Tibial nerve (tissue), 4 donors: ENCODE measurements around the gene CFAP20DC. TPM values are rescaled to one million over a fixed set of nuclear protein-coding genes. Genes with fewer than 3 reads are reported as not detected.

Experiments
- DNase-seq, 2 donors: peaks; one replicate each; pipeline ENCODE4 v3.0.0-alpha.2; 2019; ENCODE audit warnings: low spot score in 2 of 2
- H3K27ac ChIP-seq, 4 donors: fragments of 200-600 bp; sonication (generic) in 3 of 4; one replicate each; pipeline ENCODE4 v1.5.1; 2017 to 2019; ENCODE audit warnings: mild to moderate bottlenecking in 1 of 4
- H3K27me3 ChIP-seq, 2 donors: fragments of 200-600 bp; sonication (generic) in 1 of 2; one replicate each; pipeline versions ENCODE4 v1.5.1 to v1.6.0; 2017 to 2019
- H3K36me3 ChIP-seq, 3 donors: fragments of 200-600 bp; sonication (generic); one replicate each; pipeline ENCODE4 v1.5.1; 2018 to 2019
- H3K4me1 ChIP-seq, 4 donors: fragments of 200-600 bp; sonication (generic) in 3 of 4; one replicate each; pipeline ENCODE4 v1.5.1; 2017 to 2019
- H3K4me3 ChIP-seq, 4 donors: fragments of 200-600 bp; sonication (generic) in 3 of 4; one replicate each; pipeline ENCODE4 v1.5.1; 2017 to 2019; ENCODE audit warnings: mild to moderate bottlenecking in 1 of 4, moderate library complexity in 1 of 4
- H3K9me3 ChIP-seq, 4 donors: fragments of 200-600 bp; sonication (generic) in 3 of 4; one replicate each; pipeline ENCODE4 v1.5.1; 2017 to 2019
- CTCF ChIP-seq, 5 experiments: fragments of 200-600 bp in 3 of 5; fragments of 450-650 bp in 2 of 5; sonication (generic) in 3 of 5; IDR thresholded peaks; one replicate each; pipeline ENCODE4 v1.5.1; 2016 to 2019; ENCODE audit warnings: antibody characterized with exemption in 5 of 5, mild to moderate bottlenecking in 3 of 5, moderate library complexity in 2 of 5
- EP300 ChIP-seq, 2 donors: sonication (generic); formaldehyde crosslinking; IDR thresholded peaks; one replicate each; pipeline ENCODE4 v1.6.1; 2017; ENCODE audit warnings: antibody characterized with exemption in 2 of 2, mild to moderate bottlenecking in 1 of 2
- POLR2A ChIP-seq, 2 donors: fragments of 450-650 bp; IDR thresholded peaks; one replicate each; pipeline ENCODE4 v1.6.1; 2017; ENCODE audit warnings: antibody characterized with exemption in 2 of 2, mild to moderate bottlenecking in 2 of 2, moderate library complexity in 2 of 2
- WGBS, 2 donors: methylation state at CpG; one replicate each; pipeline ENCODE4 v1.1.5; 2018; 5-methylcytosine and 5-hydroxymethylcytosine counted together
- total RNA-seq, 4 donors: library from RNA; depleted of rRNA; stranded (reverse); fragments of >200 nt; gene quantifications; one replicate each; pipeline ENCODE4 v1.1.0, GENCODE V29; 2016

CFAP20DC gene
- total RNA-seq, 4 donors from 2014 or later = 1.3 to 2.0 (median 1.7) TPM

GRCh38 chr3:58948018-58948417 lies 101.8 kb downstream of the CFAP20DC start:
- DNase-seq = no peak
- Histone ChIP-seq H3K27me3 (no peaks in the 10 kb centered on the region), H3K36me3 (no peaks in the 10 kb centered on the region), H3K4me1 (no peaks in the 10 kb centered on the region), H3K9me3 (peaks cover 0 to 3% (median 0%) of the 10 kb centered on the region in 4 donors), H3K27ac (no peak overlapping the region), H3K4me3 (no peak overlapping the region)
- TF ChIP-seq POLR2A (IDR thresholded peaks at IDR 0.05) (no peak), CTCF (IDR thresholded peaks at IDR 0.05) (no peak), EP300 (IDR thresholded peaks at IDR 0.05) (no peak)
- WGBS, 2 donors = 73 to 85% methylated on average over 1 of the region's 1 CpG

GRCh38 chr3:58946875-58947274 lies 103.0 kb downstream of the CFAP20DC start:
- H3K4me1 ChIP-seq = no peaks in the 10 kb centered on the region
- H3K4me3 ChIP-seq = no peak overlapping the region
- H3K9me3 ChIP-seq = peaks cover 0 to 9% (median 0%) of the 10 kb centered on the region in 4 donors
- H3K27me3 ChIP-seq = no peaks in the 10 kb centered on the region
- no peak for TF ChIP-seq CTCF (IDR thresholded peaks at IDR 0.05)
- no peak for TF ChIP-seq EP300 (IDR thresholded peaks at IDR 0.05)
- no peak for TF ChIP-seq POLR2A (IDR thresholded peaks at IDR 0.05)
- no peaks in the 10 kb centered on the region for H3K36me3 ChIP-seq
- 96 to 97% methylated on average over 2 of the region's 2 CpGs for WGBS, 2 donors
- DNase-seq = no peak
- H3K27ac ChIP-seq = no peak overlapping the region

- Histone ChIP-seq H3K27me3 (no peaks in the 10 kb centered on the region), H3K4me3 (no peak overlapping the region), H3K9me3 (peaks cover 0 to 13% (median 0%) of the 10 kb centered on the region in 4 donors), H3K27ac (no peak overlapping the region), H3K4me1 (no peaks in the 10 kb centered on the region), H3K36me3 (no peaks in the 10 kb centered on the region)
- TF ChIP-seq EP300 (IDR thresholded peaks at IDR 0.05) (no peak), CTCF (IDR thresholded peaks at IDR 0.05) (no peak), POLR2A (IDR thresholded peaks at IDR 0.05) (no peak)
- no peak for DNase-seq
- WGBS, 2 donors = 69 to 82% methylated on average over 2 of the region's 2 CpGs
Measured at GRCh38 chr3:58938057-58938456, 111.8 kb downstream of the CFAP20DC start.

- no peak for DNase-seq
- TF ChIP-seq CTCF (IDR thresholded peaks at IDR 0.05) (no peak), EP300 (IDR thresholded peaks at IDR 0.05) (no peak), POLR2A (IDR thresholded peaks at IDR 0.05) (no peak)
- Histone ChIP-seq H3K4me1 (no peaks in the 10 kb centered on the region), H3K36me3 (no peaks in the 10 kb centered on the region), H3K9me3 (peaks cover 0 to 25% (median 1%) of the 10 kb centered on the region in 4 donors), H3K27ac (no peak overlapping the region), H3K27me3 (no peaks in the 10 kb centered on the region), H3K4me3 (no peak overlapping the region)
- 27 to 53% methylated on average over 1 of the region's 1 CpG for WGBS, 2 donors
Measured at GRCh38 chr3:58924578-58924977, 125.2 kb downstream of the CFAP20DC start.

GRCh38 chr3:58900386-58900785 lies 149.4 kb downstream of the CFAP20DC start:
- WGBS, 2 donors = 91 to 92% methylated on average over 1 of the region's 1 CpG
- H3K4me3 ChIP-seq = no peak overlapping the region
- H3K9me3 ChIP-seq = peaks cover 0 to 6% (median 0%) of the 10 kb centered on the region in 4 donors
- no peaks in the 10 kb centered on the region for H3K4me1 ChIP-seq
- H3K36me3 ChIP-seq = no peaks in the 10 kb centered on the region
- no peak for TF ChIP-seq EP300 (IDR thresholded peaks at IDR 0.05)
- TF ChIP-seq POLR2A (IDR thresholded peaks at IDR 0.05) = no peak
- TF ChIP-seq CTCF (IDR thresholded peaks at IDR 0.05) = no peak
- H3K27me3 ChIP-seq = no peaks in the 10 kb centered on the region
- H3K27ac ChIP-seq = no peak overlapping the region
- no peak for DNase-seq
